Calu3 (cell line): Measurements from ENCODE around the gene CAVIN2. TPM values are rescaled to one million over a fixed set of nuclear protein-coding genes. Genes with fewer than 3 reads are reported as not detected.

Experiments
- BruUV-seq: library from RNA; stranded (reverse); fragments of 400-500 nt; replicated peaks from 2 replicates; lab custom pipeline; 2021; lab: Mats Ljungman, UMichigan
- CTCF ChIA-PET: fragments of 300-600 bp; sonication (Branson Sonifier 250); formaldehyde crosslinking; loops from one replicate; lab custom pipeline; 2022; ENCODE audit warnings: antibody characterized with exemption; lab: Charles Lee
- DNase-seq: peaks from one replicate; pipeline ENCODE4 v3.0.0; 2022
- H3K27ac Mint-ChIP-seq: one replicate; pipeline ENCODE4 v1.8.0; 2022; ENCODE audit warnings: mixed read lengths; ENCODE audit not compliant: unreplicated experiment
- H3K27me3 Mint-ChIP-seq: one replicate; pipeline ENCODE4 v1.8.0; 2022; ENCODE audit warnings: mixed read lengths; ENCODE audit not compliant: unreplicated experiment
- H3K36me3 Mint-ChIP-seq: one replicate; pipeline ENCODE4 v1.8.0; 2022; ENCODE audit warnings: mild to moderate bottlenecking, moderate library complexity, mixed read lengths; ENCODE audit not compliant: insufficient read depth, unreplicated experiment
- H3K4me1 Mint-ChIP-seq: one replicate; pipeline ENCODE4 v1.8.0; 2022; ENCODE audit warnings: mild to moderate bottlenecking, low read depth, mixed read lengths; ENCODE audit not compliant: unreplicated experiment
- H3K4me3 Mint-ChIP-seq: one replicate; pipeline ENCODE4 v1.8.0; 2022; ENCODE audit warnings: mild to moderate bottlenecking, low read depth, moderate library complexity, mixed read lengths; ENCODE audit not compliant: unreplicated experiment
- H3K9me3 Mint-ChIP-seq: one replicate; pipeline ENCODE4 v1.8.0; 2022; ENCODE audit warnings: low read depth, mixed read lengths; ENCODE audit not compliant: unreplicated experiment
- CTCF ChIP-seq: fragments of 200-600 bp; IDR thresholded peaks from one replicate; pipeline ENCODE4 v1.8.0; 2022; ENCODE audit warnings: antibody characterized with exemption; ENCODE audit not compliant: unreplicated experiment
- intact Hi-C: fragments of 100-400 bp; cut with micrococcal nuclease; formaldehyde crosslinking; loops from one replicate; pipeline ENCODE4 v1.10.0; 2022; ENCODE audit not compliant: unreplicated experiment
- total RNA-seq: library from RNA; stranded (reverse); gene quantifications from 2 replicates; pipeline ENCODE4 v1.2.3, GENCODE V29; 2022

The CAVIN2 gene
- total RNA-seq, 1 experiment from 2014 or later = not detected

GRCh38 chr2:191844706-191845105 is 2.2 kb downstream of the CAVIN2 start:
- H3K36me3 Mint-ChIP-seq = no peaks in the 10 kb centered on the region
- H3K27ac Mint-ChIP-seq = no peak overlapping the region
- no peak for DNase-seq
- no peaks in the 10 kb centered on the region for H3K4me1 Mint-ChIP-seq
- CTCF ChIA-PET = no interaction called here
- no peaks in the 10 kb centered on the region for H3K27me3 Mint-ChIP-seq
- BruUV-seq = no TSS peak
- no peak for TF ChIP-seq CTCF
- no peaks in the 10 kb centered on the region for H3K9me3 Mint-ChIP-seq
- intact Hi-C loops = no loop called here
- no peak overlapping the region for H3K4me3 Mint-ChIP-seq

GRCh38 chr2:191840921-191841320 is 6.0 kb downstream of the CAVIN2 start:
- no TSS peak for BruUV-seq
- H3K9me3 Mint-ChIP-seq = no peaks in the 10 kb centered on the region
- TF ChIP-seq CTCF = no peak
- no peak for DNase-seq
- H3K4me3 Mint-ChIP-seq = no peak overlapping the region
- intact Hi-C loops = no loop called here
- H3K4me1 Mint-ChIP-seq = no peaks in the 10 kb centered on the region
- H3K36me3 Mint-ChIP-seq = no peaks in the 10 kb centered on the region
- H3K27me3 Mint-ChIP-seq = no peaks in the 10 kb centered on the region
- CTCF ChIA-PET = no interaction called here
- H3K27ac Mint-ChIP-seq = no peak overlapping the region

GRCh38 chr2:191839918-191840804 is 6.7 kb downstream of the CAVIN2 start:
- Mint-ChIP-seq H3K27ac (no peak overlapping the region), H3K27me3 (no peaks in the 10 kb centered on the region), H3K4me3 (no peak overlapping the region), H3K36me3 (no peaks in the 10 kb centered on the region), H3K9me3 (no peaks in the 10 kb centered on the region), H3K4me1 (no peaks in the 10 kb centered on the region)
- CTCF ChIA-PET = interaction anchor here (0.6 kb wide), 1 partner anchor 193 kb away, joined by 3 read pairs; no protein-coding TSS in a partner anchor
- DNase-seq = no peak
- no TSS peak for BruUV-seq
- TF ChIP-seq CTCF = no peak
- intact Hi-C loops = no loop called here

- Mint-ChIP-seq H3K4me3 (no peak overlapping the region), H3K27me3 (no peaks in the 10 kb centered on the region), H3K4me1 (no peaks in the 10 kb centered on the region), H3K36me3 (no peaks in the 10 kb centered on the region), H3K9me3 (no peaks in the 10 kb centered on the region), H3K27ac (no peak overlapping the region)
- DNase-seq = no peak
- BruUV-seq = no TSS peak
- no peak for TF ChIP-seq CTCF
- CTCF ChIA-PET = no interaction called here
- intact Hi-C loops = no loop called here
Observed at GRCh38 chr2:191838526-191838925, 8.4 kb downstream of the CAVIN2 start.
